ENCODE results near the gene GLB1L3.

- TF ChIP-seq CTCF (IDR thresholded peaks at IDR 0.05) (no peak), POLR2A (IDR thresholded peaks at IDR 0.05) (no peak)
Measured at GRCh38 chr11:134342572-134343340, 66.6 kb downstream of the GLB1L3 start.

Measured in heart left ventricle (tissue), 13 donors.